Stimulated activated CD4-positive, alpha-beta T cell treated with anti-CD3 and anti-CD28 coated beads, Interleukin-15, amount 100 ng/mL, for 1 hour (primary cell): ENCODE measurements around the gene ITPR1.

Source experiments
- DNase-seq, 2 donors: peaks; one replicate each; pipeline ENCODE4 v3.0.0-alpha.2; 2020; ENCODE audit warnings: low read depth in 1 of 2, low spot score in 1 of 2

ITPR1 gene

DNA sequence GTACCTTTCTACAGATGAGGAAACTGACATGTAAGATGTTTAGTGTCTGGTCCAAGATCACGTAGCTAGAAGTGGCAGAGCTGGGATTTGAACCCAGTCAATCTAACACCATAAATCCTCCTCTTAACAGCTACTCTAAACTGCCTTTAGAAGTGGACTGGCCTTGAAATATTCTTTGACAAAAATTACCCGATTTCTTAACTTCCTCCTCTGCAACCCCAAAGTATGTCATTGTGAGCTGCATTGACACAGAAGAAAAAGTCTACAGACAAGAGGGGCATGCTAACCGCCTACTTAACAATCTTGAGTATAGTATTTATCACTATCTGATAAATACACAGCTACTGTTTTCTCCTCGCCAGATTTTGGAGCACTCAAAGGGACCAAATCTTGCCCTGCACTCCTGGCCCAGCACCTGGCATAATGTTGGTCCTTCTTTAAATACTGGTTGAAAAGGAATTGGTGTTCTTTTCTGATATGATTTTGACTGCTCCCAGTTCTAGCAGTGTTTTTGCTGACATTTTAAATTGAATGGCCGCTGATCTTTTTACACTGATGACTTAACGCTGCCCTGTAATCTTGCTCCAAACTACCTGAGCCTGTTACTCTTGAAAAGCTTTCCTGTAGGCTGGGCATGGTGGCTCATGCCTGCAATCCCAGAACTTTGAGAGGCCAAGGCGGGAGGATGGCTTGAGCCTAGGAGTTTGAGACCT is 36.9 kb downstream of the ITPR1 start:
- no peak for DNase-seq

DNA sequence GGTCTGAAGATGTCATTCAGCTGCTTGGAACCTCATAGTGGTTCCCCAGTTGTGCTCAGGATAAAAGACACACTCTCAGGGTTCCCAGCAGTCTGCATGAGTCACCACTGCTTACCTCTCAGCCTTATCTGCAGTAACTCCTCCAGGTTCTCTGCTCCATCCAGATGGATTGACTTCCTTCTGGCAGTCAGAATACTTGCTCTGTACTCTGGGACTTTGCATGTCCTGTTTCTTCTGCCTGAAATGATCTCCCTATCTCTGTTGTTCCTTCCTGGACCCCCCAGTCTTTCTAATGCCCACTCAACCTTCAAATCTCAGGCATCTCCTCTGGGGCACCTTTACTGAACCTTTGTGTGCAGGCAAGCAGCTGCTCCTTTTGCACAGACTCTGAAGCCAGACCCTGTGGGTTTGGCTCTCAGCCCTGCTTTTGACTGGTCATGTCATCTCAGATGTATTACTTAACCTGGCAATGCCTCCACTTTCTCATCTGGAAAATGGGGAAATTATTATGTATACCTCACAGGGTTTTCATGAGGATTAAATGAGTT is 38.4 kb downstream of the ITPR1 start:
- no peak for DNase-seq

- no peak for DNase-seq
Measured at GRCh38 chr3:4532535-4533112, 39.5 kb downstream of the ITPR1 start.

- DNase-seq: no peak
Measured at GRCh38 chr3:4533489-4534443, 40.6 kb downstream of the ITPR1 start.

DNA sequence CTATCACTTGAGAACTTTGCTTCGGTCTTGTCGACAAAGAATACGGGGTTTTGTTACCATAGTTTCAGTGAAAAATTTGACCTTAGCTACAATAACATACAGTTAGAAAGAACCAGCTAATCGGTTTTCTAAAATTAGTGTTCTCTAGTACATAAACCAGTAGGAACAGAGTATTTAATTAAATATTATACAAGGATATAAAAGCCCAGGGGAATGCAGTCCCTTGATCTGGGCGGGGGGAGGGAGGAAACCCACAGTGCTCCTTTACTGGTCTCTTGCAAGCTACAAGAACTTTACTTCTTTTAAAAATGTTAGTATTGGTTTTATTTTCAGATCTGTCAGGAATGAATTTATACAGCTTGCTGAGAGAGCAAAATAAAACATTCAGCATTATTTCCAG is 41.8 kb downstream of the ITPR1 start:
- DNase-seq: no peak

DNA sequence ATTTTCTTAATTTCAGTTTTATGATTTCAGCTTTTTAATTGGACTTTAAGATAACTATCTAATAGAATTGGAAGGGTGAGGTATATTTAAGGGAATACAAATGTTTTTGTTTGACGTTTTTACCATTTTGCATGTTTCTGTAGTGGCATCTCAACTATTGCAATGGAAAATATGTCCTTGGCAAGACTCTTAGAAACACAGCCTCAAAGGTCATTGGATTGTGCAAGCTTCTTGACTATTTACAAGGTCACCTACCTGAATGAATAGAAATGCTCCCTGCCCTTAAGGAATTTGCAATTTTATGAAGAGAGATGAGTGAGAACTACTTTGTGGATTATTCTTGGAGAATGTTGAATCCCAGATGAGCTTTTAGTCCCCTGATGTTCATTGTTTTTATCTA is 43.1 kb downstream of the ITPR1 start:
- DNase-seq: no peak

- DNase-seq: no peak
Measured at GRCh38 chr3:4540267-4540666, 47.1 kb downstream of the ITPR1 start.

- no peak for DNase-seq
Measured at GRCh38 chr3:4543110-4543509, 50.0 kb downstream of the ITPR1 start.

- no peak for DNase-seq
Measured at GRCh38 chr3:4546346-4547178, 53.4 kb downstream of the ITPR1 start.

GRCh38 chr3:4547799-4548198 is 54.7 kb downstream of the ITPR1 start:
- DNase-seq: no peak

GRCh38 chr3:4548356-4548755 is 55.2 kb downstream of the ITPR1 start:
- no peak for DNase-seq

DNA sequence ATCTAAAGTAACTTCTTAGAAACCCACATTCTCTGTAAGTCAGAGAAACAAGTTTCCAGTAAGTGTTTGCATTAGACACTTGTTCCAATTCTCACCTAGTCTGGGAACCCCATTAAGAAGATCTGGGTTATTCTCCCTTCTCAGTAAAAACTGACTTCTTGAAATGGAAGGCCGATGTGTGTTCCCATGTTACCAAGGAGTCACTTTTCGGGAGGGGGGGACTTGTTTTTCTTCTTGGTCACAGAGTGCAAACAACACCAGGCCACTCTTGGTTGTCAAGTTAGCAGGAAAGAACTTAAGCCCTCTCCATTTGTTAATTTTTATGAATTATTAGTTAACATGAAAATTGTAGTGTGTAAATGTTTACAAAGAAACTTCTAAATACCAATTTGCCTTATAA is 55.6 kb downstream of the ITPR1 start:
- DNase-seq: no peak

GRCh38 chr3:4549896-4550295 is 56.7 kb downstream of the ITPR1 start:
- no peak for DNase-seq

DNA sequence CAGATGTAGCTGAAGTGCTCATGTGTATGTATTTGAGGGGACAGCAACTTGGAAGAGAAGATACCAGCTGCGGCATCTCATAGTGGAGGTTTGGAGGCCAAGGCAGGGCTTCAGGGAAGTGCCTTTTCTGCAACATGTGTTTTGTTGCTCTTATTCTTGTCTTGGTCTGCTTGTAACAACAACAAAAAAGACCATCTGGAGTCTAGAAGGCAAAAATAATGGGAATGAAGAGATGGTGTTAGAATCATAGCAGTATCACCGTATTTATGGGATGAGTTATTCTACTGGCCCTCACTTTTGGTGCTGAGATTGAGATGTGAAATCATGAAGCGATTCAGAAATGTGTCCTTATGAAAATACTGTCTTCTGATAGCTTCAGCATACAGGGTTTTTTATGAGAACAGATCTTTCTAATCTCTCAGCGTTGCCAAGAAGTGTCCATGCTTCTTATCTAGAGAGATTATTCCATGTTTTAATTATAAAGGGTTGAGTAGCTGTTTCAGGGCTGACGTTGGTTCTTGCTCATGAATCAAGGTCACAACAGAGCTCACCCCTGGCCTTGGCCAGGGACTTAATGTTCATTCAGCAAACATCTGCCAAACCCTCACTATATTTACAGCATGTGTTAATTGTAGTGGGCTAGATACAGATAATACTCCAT is 58.0 kb downstream of the ITPR1 start:
- DNase-seq: no peak

GRCh38 chr3:4551794-4552442 is 58.8 kb downstream of the ITPR1 start:
- DNase-seq: no peak

- no peak for DNase-seq
Measured at GRCh38 chr3:4552811-4553210, 59.7 kb downstream of the ITPR1 start.

DNA sequence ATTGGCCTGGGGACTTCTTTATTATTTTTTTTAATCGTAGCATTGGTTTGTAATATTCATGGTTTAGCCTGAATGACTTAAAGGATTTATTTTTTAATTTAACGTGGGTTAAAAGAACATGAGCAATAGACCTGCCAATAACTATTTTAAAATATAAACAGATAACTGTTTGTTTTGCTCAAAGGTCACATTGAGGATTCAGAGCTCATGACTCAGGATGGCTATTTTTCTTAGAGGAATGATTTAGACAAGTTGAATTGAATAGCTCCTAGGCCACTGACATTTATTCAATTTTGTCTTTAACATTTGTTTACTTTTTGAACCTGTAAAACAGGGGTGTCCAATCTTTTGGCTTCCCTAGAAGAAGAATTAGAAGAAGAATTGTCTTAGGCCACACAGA is 68.5 kb downstream of the ITPR1 start:
- no peak for DNase-seq

DNA sequence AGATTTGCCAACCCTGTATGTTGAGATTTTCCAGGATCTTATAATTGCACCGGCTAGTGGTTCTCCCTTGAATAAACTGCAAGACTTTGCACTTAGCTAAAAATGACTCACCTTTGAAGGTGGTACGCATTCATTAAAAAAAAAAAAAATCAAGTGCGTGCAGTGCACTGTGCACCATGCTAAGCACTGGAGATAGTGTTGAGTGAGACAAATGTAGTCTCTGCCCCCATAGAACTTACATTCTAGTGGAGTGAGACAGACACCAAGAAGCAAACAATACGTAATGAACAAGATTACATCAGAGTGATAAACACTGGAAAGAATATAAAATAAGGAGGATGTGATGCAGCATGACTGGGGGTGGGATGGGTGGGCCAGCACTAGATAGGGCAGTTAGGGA is 69.4 kb downstream of the ITPR1 start:
- no peak for DNase-seq

DNA sequence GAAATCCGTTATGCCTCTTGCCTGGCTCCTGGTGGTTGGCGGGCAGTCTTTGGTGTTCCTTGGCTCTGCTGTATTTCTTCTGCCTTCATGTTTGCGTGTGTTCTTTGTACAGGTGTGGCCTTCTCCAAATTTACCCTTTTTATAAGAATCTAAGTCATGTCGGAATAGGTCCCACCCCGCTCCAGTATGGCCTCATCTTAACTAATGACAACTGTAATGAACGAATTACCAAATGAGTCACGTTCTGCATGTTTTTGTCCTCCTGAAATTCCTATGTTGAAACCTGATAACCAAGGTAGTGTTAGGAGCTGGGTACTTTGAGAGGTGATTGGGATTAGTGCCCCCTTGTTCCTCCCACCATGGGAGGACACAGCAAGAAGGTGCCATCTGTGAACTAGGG is 71.1 kb downstream of the ITPR1 start:
- no peak for DNase-seq
